WTC11 (cell line): ENCODE measurements around the gene KRTAP4-7. TPM values are rescaled to one million over a fixed set of nuclear protein-coding genes. Genes with fewer than 3 reads are reported as not detected.
"Not testable (repeated sequence)": the region's sequence is repeated elsewhere in the genome, so short reads cannot be mapped to it uniquely, and the experiment has no call there.

Source experiments
- ATAC-seq: fragments of 200-7000 bp; cut with Tn5 transposase; 2 replicates; pipeline ENCODE4 v1.10.0; 2021; ENCODE audit warnings: mild to moderate bottlenecking, moderate library complexity
- CTCF ChIA-PET: fragments of 300-600 bp; sonication (Branson Sonifier 250); formaldehyde crosslinking; loops from one replicate; lab custom pipeline; 2021; ENCODE audit warnings: antibody characterized with exemption; lab: Charles Lee
- POLR2A ChIA-PET: fragments of 350-600 bp; sonication (Branson Sonifier 250); formaldehyde crosslinking; loops from one replicate; lab custom pipeline; 2021; ENCODE audit warnings: antibody characterized with exemption; lab: Charles Lee
- DNase-seq: peaks from one replicate; pipeline ENCODE4 v3.0.0; 2021; ENCODE audit warnings: low spot score
- H3K27ac Mint-ChIP-seq: 2 replicates; pipeline ENCODE4 v1.8.0; 2021; ENCODE audit warnings: mixed read lengths
- H3K27me3 Mint-ChIP-seq: 2 replicates; pipeline ENCODE4 v1.8.0; 2021; ENCODE audit warnings: low read depth, mild to moderate bottlenecking, moderate library complexity, mixed read lengths
- H3K36me3 Mint-ChIP-seq: 2 replicates; pipeline ENCODE4 v1.8.0; 2021; ENCODE audit warnings: mixed read lengths
- H3K4me1 Mint-ChIP-seq: 2 replicates; pipeline ENCODE4 v1.8.0; 2022; ENCODE audit warnings: mixed read lengths
- H3K4me3 Mint-ChIP-seq: 2 replicates; pipeline ENCODE4 v1.8.0; 2021; ENCODE audit warnings: mild to moderate bottlenecking, moderate library complexity, mixed read lengths
- H3K9me3 Mint-ChIP-seq: 2 replicates; pipeline ENCODE4 v1.8.0; 2021; ENCODE audit warnings: mixed read lengths
- AFF4 ChIP-seq: sonication (generic); formaldehyde crosslinking; IDR thresholded peaks from 2 replicates; pipeline ENCODE4 v1.8.1; 2023; ENCODE audit warnings: mild to moderate bottlenecking, missing genetic modification reagents, borderline replicate concordance
- AR ChIP-seq: fragments of 250-450 bp; sonication (Bioruptor Pico); IDR thresholded peaks from 2 replicates; pipeline ENCODE4 v1.9.0; 2021; ENCODE audit warnings: mild to moderate bottlenecking
- CREB1 ChIP-seq: sonication (generic); formaldehyde crosslinking; IDR thresholded peaks from 2 replicates; pipeline ENCODE4 v1.8.0; 2023; ENCODE audit warnings: mild to moderate bottlenecking, missing genetic modification reagents
- E2F4 ChIP-seq: sonication (generic); formaldehyde crosslinking; IDR thresholded peaks from 2 replicates; pipeline ENCODE4 v1.8.1; 2022; ENCODE audit warnings: low read depth, mild to moderate bottlenecking, moderate library complexity, missing genetic modification reagents, borderline replicate concordance
- E2F5 ChIP-seq: sonication (generic); formaldehyde crosslinking; IDR thresholded peaks from 2 replicates; pipeline ENCODE4 v1.8.1; 2022; ENCODE audit warnings: mild to moderate bottlenecking, moderate library complexity, missing genetic modification reagents
- ERG ChIP-seq: fragments of 250-450 bp; sonication (Bioruptor Pico); IDR thresholded peaks from 2 replicates; pipeline ENCODE4 v1.8.0; 2021; ENCODE audit warnings: mild to moderate bottlenecking
- FOXK1 ChIP-seq: sonication (generic); formaldehyde crosslinking; IDR thresholded peaks from 2 replicates; pipeline ENCODE4 v1.8.0; 2022; ENCODE audit warnings: mild to moderate bottlenecking, moderate library complexity, missing genetic modification reagents
- GABPB1 ChIP-seq: sonication (generic); formaldehyde crosslinking; IDR thresholded peaks from 2 replicates; pipeline ENCODE4 v1.8.1; 2023; ENCODE audit warnings: mild to moderate bottlenecking, missing genetic modification reagents
- GTF2I ChIP-seq: fragments of 250-450 bp; sonication (Bioruptor Pico); conservative IDR thresholded peaks from 2 replicates; pipeline ENCODE4 v1.4.0; 2021; ENCODE audit warnings: mild to moderate bottlenecking
- JUN ChIP-seq: sonication (generic); formaldehyde crosslinking; IDR thresholded peaks from 2 replicates; pipeline ENCODE4 v1.8.0; 2023; ENCODE audit warnings: mild to moderate bottlenecking, missing genetic modification reagents
- MYBL2 ChIP-seq: sonication (generic); formaldehyde crosslinking; IDR thresholded peaks from 2 replicates; pipeline ENCODE4 v1.8.1; 2023; ENCODE audit warnings: mild to moderate bottlenecking, moderate library complexity, missing genetic modification reagents
- OVOL2 ChIP-seq: fragments of 250-450 bp; sonication (Bioruptor Pico); IDR thresholded peaks from 2 replicates; pipeline ENCODE4 v1.9.0; 2021; ENCODE audit warnings: mild to moderate bottlenecking, borderline replicate concordance
- PREB ChIP-seq: sonication (generic); formaldehyde crosslinking; IDR thresholded peaks from 2 replicates; pipeline ENCODE4 v1.8.1; 2022; ENCODE audit warnings: mild to moderate bottlenecking, missing genetic modification reagents, moderate library complexity, borderline replicate concordance
- RELA ChIP-seq: sonication (generic); formaldehyde crosslinking; IDR thresholded peaks from 2 replicates; pipeline ENCODE4 v1.8.1; 2022; ENCODE audit warnings: missing genetic modification reagents, mild to moderate bottlenecking, borderline replicate concordance
- RORB ChIP-seq: fragments of 250-450 bp; sonication (Bioruptor Pico); IDR thresholded peaks from 2 replicates; pipeline ENCODE4 v1.9.0; 2021; ENCODE audit warnings: mild to moderate bottlenecking
- SOX15 ChIP-seq: fragments of 250-450 bp; sonication (Bioruptor Pico); IDR thresholded peaks from 2 replicates; pipeline ENCODE4 v1.9.0; 2021; ENCODE audit warnings: mild to moderate bottlenecking
- TP53 ChIP-seq: sonication (generic); formaldehyde crosslinking; IDR thresholded peaks from 2 replicates; pipeline ENCODE4 v1.8.1; 2023; ENCODE audit warnings: mild to moderate bottlenecking, missing genetic modification reagents
- ZNF281 ChIP-seq: sonication (generic); formaldehyde crosslinking; IDR thresholded peaks from 2 replicates; pipeline ENCODE4 v1.8.0; 2023; ENCODE audit warnings: mild to moderate bottlenecking, missing genetic modification reagents
- ZNF423 ChIP-seq: fragments of 250-450 bp; sonication (Bioruptor Pico); IDR thresholded peaks from 2 replicates; pipeline ENCODE4 v2.1.2; 2022; ENCODE audit warnings: mild to moderate bottlenecking, moderate library complexity
- total RNA-seq: library from RNA; stranded (reverse); gene quantifications from 3 replicates; pipeline ENCODE4 v1.2.3, GENCODE V29; 2021

Gene KRTAP4-7
- total RNA-seq, 1 experiment from 2014 or later, result not detected

GRCh38 chr17:41108728-41109386, 24.9 kb downstream of the KRTAP4-7 start:
- Mint-ChIP-seq H3K27ac (peak overlapping the region; percentile 14; the same call in 1 of the 2 replicates), H3K9me3 (peaks cover 42% of the 10 kb centered on the region), H3K4me1 (peaks cover 43% of the 10 kb centered on the region), H3K36me3 (peaks cover 43% of the 10 kb centered on the region)
- H3K4me3 Mint-ChIP-seq, POLR2A ChIA-PET, ATAC-seq, DNase-seq, H3K27me3 Mint-ChIP-seq, CTCF ChIA-PET: not testable (repeated sequence)

GRCh38 chr17:41111151-41111885, 27.4 kb downstream of the KRTAP4-7 start:
- Mint-ChIP-seq H3K27ac (no peak overlapping the region), H3K4me3 (no peak overlapping the region), H3K36me3 (peaks cover 56% of the 10 kb centered on the region), H3K4me1 (peaks cover 42% of the 10 kb centered on the region), H3K9me3 (peaks cover 59% of the 10 kb centered on the region), H3K27me3 (peaks cover 3% of the 10 kb centered on the region; the same call in 1 of the 2 replicates)
- ChIA-PET CTCF (no interaction called here), POLR2A (no interaction called here)
- ATAC-seq (no peak), DNase-seq (no peak)
- TF ChIP-seq SOX15 (CRISPR knock-in tag), result no peak
- no peak for TF ChIP-seq CREB1 (CRISPR knock-in tag)
- no peak for TF ChIP-seq E2F4 (CRISPR knock-in tag)
- TF ChIP-seq AFF4, result no peak
- no peak for TF ChIP-seq ZNF281 (CRISPR knock-in tag)
- no peak for TF ChIP-seq GTF2I (CRISPR knock-in tag)
- no peak for TF ChIP-seq ERG (CRISPR knock-in tag)
- no peak for TF ChIP-seq PREB (CRISPR knock-in tag)
- no peak for TF ChIP-seq MYBL2 (CRISPR knock-in tag)
- no peak for TF ChIP-seq JUN (CRISPR knock-in tag)
- TF ChIP-seq OVOL2 (CRISPR knock-in tag), result no peak
- TF ChIP-seq AR (CRISPR knock-in tag), result no peak
- TF ChIP-seq E2F5 (CRISPR knock-in tag), result no peak
- TF ChIP-seq ZNF423 (CRISPR knock-in tag), result no peak
- TF ChIP-seq GABPB1 (CRISPR knock-in tag), result no peak
- no peak for TF ChIP-seq FOXK1 (CRISPR knock-in tag)
- no peak for TF ChIP-seq TP53 (CRISPR knock-in tag)
- TF ChIP-seq RELA, result no peak
- TF ChIP-seq RORB (CRISPR knock-in tag), result no peak
